Measurements from ENCODE around the gene IFNLR1. TPM values are rescaled to one million over a fixed set of nuclear protein-coding genes. Genes with fewer than 3 reads are reported as not detected.

The IFNLR1 gene
- polyA plus RNA-seq, 1 donor (not counting 4 experiments of a cell fraction or from before 2014, with no cell fraction given): 3.4 TPM

DNA sequence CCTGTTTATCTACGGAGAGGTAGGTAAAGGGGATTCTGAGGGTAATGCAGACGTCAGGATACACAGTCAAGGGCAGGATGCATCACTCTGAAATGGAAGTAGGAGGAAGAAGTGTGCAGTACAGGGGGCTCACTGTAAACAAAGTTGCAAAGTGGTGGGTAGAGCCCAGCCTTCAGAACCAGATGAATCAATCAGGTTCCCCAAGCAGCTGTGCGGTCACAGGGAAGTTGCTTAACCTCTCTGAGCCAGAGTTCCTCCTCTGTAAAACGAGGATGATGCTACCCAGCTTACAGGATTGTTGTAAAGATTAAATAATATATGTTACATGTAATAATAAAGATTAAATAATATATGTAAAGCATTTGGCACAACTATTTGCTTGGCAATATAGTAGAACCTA, 61.6 kb downstream of the IFNLR1 start:
- H3K9me3 ChIP-seq (ENCODE audit: control insufficient read depth, low read depth, low read length): no peaks in the 10 kb centered on the region
- peaks cover 0 to 3% of the 10 kb centered on the region in 2 experiments for H3K36me3 ChIP-seq (ENCODE audit: control insufficient read depth in 2 of 2, extremely low read depth in 1 of 2, insufficient read depth in 2 of 2, low read length in 2 of 2)
- H3K79me2 ChIP-seq (ENCODE audit: control insufficient read depth, insufficient read depth, low read length): no peaks in the 10 kb centered on the region
- no peaks in the 10 kb centered on the region for H4K20me1 ChIP-seq (ENCODE audit: control insufficient read depth, extremely low read depth, insufficient read depth, low read length)
- H2AFZ ChIP-seq (ENCODE audit: control insufficient read depth, low read length): no peak overlapping the region
- H3K27me3 ChIP-seq (ENCODE audit: control insufficient read depth, extremely low read depth, insufficient read depth, low read length): no peaks in the 10 kb centered on the region
- DNase-seq (ENCODE audit: low read depth, low spot score) (no peak), FAIRE-seq (no peak)
- no peak overlapping the region for H3K27ac ChIP-seq (ENCODE audit: control insufficient read depth, insufficient read depth, low read length)
- TF ChIP-seq EZH2 (IDR thresholded peaks at IDR 0.05; ENCODE audit: low read length): no peak
- TF ChIP-seq, protein P1, sequence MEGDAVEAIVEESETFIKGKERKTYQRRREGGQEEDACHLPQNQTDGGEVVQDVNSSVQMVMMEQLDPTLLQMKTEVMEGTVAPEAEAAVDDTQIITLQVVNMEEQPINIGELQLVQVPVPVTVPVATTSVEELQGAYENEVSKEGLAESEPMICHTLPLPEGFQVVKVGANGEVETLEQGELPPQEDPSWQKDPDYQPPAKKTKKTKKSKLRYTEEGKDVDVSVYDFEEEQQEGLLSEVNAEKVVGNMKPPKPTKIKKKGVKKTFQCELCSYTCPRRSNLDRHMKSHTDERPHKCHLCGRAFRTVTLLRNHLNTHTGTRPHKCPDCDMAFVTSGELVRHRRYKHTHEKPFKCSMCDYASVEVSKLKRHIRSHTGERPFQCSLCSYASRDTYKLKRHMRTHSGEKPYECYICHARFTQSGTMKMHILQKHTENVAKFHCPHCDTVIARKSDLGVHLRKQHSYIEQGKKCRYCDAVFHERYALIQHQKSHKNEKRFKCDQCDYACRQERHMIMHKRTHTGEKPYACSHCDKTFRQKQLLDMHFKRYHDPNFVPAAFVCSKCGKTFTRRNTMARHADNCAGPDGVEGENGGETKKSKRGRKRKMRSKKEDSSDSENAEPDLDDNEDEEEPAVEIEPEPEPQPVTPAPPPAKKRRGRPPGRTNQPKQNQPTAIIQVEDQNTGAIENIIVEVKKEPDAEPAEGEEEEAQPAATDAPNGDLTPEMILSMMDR (optimal IDR thresholded peaks at IDR 0.05 in 1 of 3, IDR thresholded peaks at IDR 0.05 in 1 of 3, conservative IDR thresholded peaks at IDR 0.05 in 1 of 3; ENCODE audit: extremely low read depth in 1 of 3, insufficient read depth in 2 of 3, low read length in 3 of 3): no peak
- H3K9me1 ChIP-seq (ENCODE audit: control insufficient read depth, extremely low read depth, insufficient read depth, low read length): no peaks in the 10 kb centered on the region
- no peak overlapping the region for H3K4me3 ChIP-seq (ENCODE audit: control insufficient read depth in 2 of 3, extremely low read depth in 1 of 3, insufficient read depth in 2 of 3, low read depth in 1 of 3, low read length in 3 of 3)
- no peak overlapping the region for H3K9ac ChIP-seq (ENCODE audit: control insufficient read depth, extremely low read depth, insufficient read depth, low read length)
- dilution Hi-C loops (cut with MboI; ENCODE audit: extremely low pct_ligation_motif_present, low sequenced_read_pairs): no loop called here
- no peak overlapping the region for H3K4me2 ChIP-seq (ENCODE audit: control insufficient read depth, extremely low read depth, insufficient read depth, low read depth, low read length)
- H3K4me1 ChIP-seq (ENCODE audit: control insufficient read depth, extremely low read depth, insufficient read depth, low read length): peaks cover 6% of the 10 kb centered on the region

DNA sequence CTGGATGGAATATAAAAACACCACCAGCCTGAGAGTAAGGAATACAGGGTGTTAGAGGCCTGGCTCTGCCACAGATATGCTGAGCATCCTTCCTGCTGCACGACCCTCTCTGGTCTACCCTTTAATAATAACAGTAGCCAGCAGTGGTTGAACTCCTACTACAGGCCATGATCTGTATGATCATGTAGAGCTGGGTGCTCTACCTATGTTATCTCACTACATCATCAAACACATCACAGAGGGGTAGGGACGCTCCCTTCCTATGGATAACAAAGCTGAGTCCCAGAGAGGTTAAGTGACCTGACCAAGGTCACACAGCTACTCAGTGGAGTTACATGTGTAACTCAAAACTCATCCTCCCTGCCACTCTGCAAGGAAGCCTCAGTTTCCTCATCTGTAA, 62.1 kb downstream of the IFNLR1 start:
- peaks cover 0 to 3% of the 10 kb centered on the region in 2 experiments for H3K36me3 ChIP-seq (ENCODE audit: control insufficient read depth in 2 of 2, extremely low read depth in 1 of 2, insufficient read depth in 2 of 2, low read length in 2 of 2)
- dilution Hi-C loops (cut with MboI; ENCODE audit: extremely low pct_ligation_motif_present, low sequenced_read_pairs): no loop called here

More for the DNA sequence above, 62.1 kb downstream of the IFNLR1 start:
- Histone ChIP-seq H3K9me3 (ENCODE audit: control insufficient read depth, low read depth, low read length) (no peaks in the 10 kb centered on the region), H3K9ac (ENCODE audit: control insufficient read depth, extremely low read depth, insufficient read depth, low read length) (no peak overlapping the region), H3K79me2 (ENCODE audit: control insufficient read depth, insufficient read depth, low read length) (no peaks in the 10 kb centered on the region), H2AFZ (ENCODE audit: control insufficient read depth, low read length) (no peak overlapping the region), H3K4me1 (ENCODE audit: control insufficient read depth, extremely low read depth, insufficient read depth, low read length) (peaks cover 10% of the 10 kb centered on the region), H3K27me3 (ENCODE audit: control insufficient read depth, extremely low read depth, insufficient read depth, low read length) (no peaks in the 10 kb centered on the region), H3K4me2 (ENCODE audit: control insufficient read depth, extremely low read depth, insufficient read depth, low read depth, low read length) (no peak overlapping the region), H3K9me1 (ENCODE audit: control insufficient read depth, extremely low read depth, insufficient read depth, low read length) (no peaks in the 10 kb centered on the region), H3K4me3 (ENCODE audit: control insufficient read depth in 2 of 3, extremely low read depth in 1 of 3, insufficient read depth in 2 of 3, low read depth in 1 of 3, low read length in 3 of 3) (no peak overlapping the region), H4K20me1 (ENCODE audit: control insufficient read depth, extremely low read depth, insufficient read depth, low read length) (no peaks in the 10 kb centered on the region), H3K27ac (ENCODE audit: control insufficient read depth, insufficient read depth, low read length) (no peak overlapping the region)
- TF ChIP-seq, protein P1 (optimal IDR thresholded peaks at IDR 0.05 in 1 of 3, IDR thresholded peaks at IDR 0.05 in 1 of 3, conservative IDR thresholded peaks at IDR 0.05 in 1 of 3; ENCODE audit: extremely low read depth in 1 of 3, insufficient read depth in 2 of 3, low read length in 3 of 3): no peak
- TF ChIP-seq EZH2 (IDR thresholded peaks at IDR 0.05; ENCODE audit: low read length): no peak
- FAIRE-seq (no peak), DNase-seq (ENCODE audit: low read depth, low spot score) (no peak)
